GM11168 (cell line): ENCODE results near the gene ACBD6.

Experiments used
- in situ Hi-C: fragments of 300-500 bp; cut with MboI; formaldehyde crosslinking; loops from one replicate; pipeline ENCODE4 v1.12.0; 2022; ENCODE audit warnings: low sequenced_read_pairs; ENCODE audit not compliant: unreplicated experiment

ACBD6 gene

GRCh38 chr1:180250499-180250770, 251.9 kb downstream of the ACBD6 start:
- in situ Hi-C loops: no loop called here

- in situ Hi-C loops: loop anchor here (5.0 kb wide), 1 partner anchor 232 kb away; no protein-coding TSS in a partner anchor
These were observed 252.5 kb downstream of the ACBD6 start for GRCh38 chr1:180249725-180250498.

DNA sequence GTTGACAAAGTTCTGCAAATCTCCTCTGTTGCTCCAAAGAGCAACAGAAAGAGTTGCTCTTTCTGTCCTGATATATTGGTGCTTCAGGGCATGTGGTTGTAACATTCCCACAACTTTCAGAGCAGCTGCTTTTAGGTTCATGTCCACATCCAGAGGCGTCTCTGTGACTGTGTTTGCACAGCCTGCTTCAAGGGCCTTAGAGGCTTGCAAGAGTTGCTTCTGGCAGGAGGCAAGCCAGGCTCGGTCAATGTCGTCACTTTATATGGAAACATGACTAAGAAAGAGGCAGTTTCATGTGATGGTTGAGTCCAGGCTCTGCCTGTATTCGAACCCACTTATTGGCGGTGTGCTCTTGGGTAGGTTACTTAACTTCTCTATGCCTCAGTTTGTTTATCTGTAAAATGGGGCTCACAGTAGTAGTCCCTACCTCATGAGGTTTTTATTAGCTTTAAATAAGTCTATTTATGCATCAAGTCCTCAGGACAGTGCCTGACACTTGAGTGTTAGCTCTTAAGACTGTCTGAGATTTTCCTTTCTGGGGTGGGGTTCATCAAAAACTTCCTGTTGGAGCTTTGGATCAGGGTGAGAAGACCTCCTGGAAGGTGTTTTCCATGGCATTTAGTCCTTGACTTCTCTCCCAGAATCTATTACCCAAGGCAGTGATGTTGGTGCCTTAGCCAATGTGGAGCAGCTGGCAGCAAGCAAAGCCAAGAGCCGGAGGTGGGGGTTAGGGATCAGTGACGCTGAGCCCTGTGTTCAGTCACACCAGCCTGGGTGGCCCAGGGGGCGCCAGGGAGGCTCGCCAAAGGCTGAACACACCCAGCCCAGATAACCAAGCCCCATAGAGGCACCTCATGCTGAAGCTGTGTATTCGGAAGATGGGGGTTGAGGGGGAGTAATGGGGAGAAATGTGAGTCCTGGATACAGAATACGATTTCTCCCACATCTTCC, 253.4 kb downstream of the ACBD6 start:
- in situ Hi-C loops: loop anchor here (5.0 kb wide), 1 partner anchor 233 kb away; no protein-coding TSS in a partner anchor

- in situ Hi-C loops: loop anchor here (5.0 kb wide), 1 partner anchor 234 kb away; no protein-coding TSS in a partner anchor
These were observed 254.2 kb downstream of the ACBD6 start for GRCh38 chr1:180248176-180248575.

- in situ Hi-C loops: loop anchor here (5.0 kb wide), 1 partner anchor 235 kb away; no protein-coding TSS in a partner anchor
These were observed 254.8 kb downstream of the ACBD6 start for GRCh38 chr1:180247580-180247979.

DNA sequence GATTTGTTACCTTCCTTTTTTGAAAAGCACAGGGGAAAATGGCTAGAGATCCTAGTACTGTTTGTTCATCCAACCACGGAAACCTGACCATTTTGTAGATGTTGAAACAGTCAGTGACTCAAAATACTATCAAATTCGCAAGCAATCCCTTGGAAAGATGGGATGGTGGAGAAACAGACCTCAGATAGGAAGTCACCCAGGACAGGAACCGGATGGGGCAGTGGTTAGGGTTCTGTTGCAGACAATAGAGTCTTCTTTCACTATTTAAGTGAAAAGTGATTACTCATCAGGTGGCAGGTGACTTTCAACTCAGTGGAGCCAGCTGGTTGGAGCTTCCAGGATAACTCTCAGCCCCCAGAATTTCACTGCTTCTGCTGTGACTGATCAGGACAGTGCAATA, 255.3 kb downstream of the ACBD6 start:
- in situ Hi-C loops: loop anchor here (5.0 kb wide), 1 partner anchor 235 kb away; no protein-coding TSS in a partner anchor

- in situ Hi-C loops: loop anchor here (5.0 kb wide), 1 partner anchor 236 kb away; no protein-coding TSS in a partner anchor
These were observed 255.8 kb downstream of the ACBD6 start for GRCh38 chr1:180246579-180246978.

- in situ Hi-C loops: loop anchor here (5.0 kb wide), 1 partner anchor 237 kb away; no protein-coding TSS in a partner anchor
These were observed 257.5 kb downstream of the ACBD6 start for GRCh38 chr1:180244840-180245239.

GRCh38 chr1:180243517-180244221, 258.7 kb downstream of the ACBD6 start:
- in situ Hi-C loops: no loop called here

- in situ Hi-C loops: no loop called here
These were observed 260.4 kb downstream of the ACBD6 start for GRCh38 chr1:180241716-180242544.

- in situ Hi-C loops: no loop called here
These were observed 263.0 kb downstream of the ACBD6 start for GRCh38 chr1:180239145-180240096.

DNA sequence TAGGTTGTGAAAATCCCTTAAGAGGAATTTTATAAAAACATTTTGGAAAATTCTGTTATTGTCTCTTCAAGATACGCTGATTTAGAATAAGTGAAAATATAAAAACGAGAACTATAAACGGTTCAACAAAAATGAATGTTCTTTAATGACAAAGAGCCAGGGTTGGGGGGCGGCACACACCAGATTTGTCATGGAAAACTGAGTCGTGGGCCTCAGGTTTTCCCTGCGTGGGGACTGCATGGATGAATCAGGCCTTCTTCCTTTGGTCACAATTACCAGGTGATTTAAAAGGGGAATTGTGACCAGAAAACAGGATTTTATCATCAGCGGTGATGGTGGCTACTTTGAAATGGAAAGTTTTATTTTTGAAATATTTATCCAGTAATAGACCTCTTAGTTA, 263.7 kb downstream of the ACBD6 start:
- in situ Hi-C loops: no loop called here
